GM18867 (cell line): Measurements from ENCODE around the gene GNAZ.
"Not testable (repeated sequence)": the region's sequence is repeated elsewhere in the genome, so short reads cannot be mapped to it uniquely, and the experiment has no call there.

Experiments
- ATAC-seq: cut with Tn5 transposase; IDR thresholded peaks from one replicate; pipeline ENCODE4 v1.9.1; 2021; ENCODE audit warnings: mild to moderate bottlenecking, moderate library complexity; ENCODE audit not compliant: unreplicated experiment

GNAZ gene

DNA sequence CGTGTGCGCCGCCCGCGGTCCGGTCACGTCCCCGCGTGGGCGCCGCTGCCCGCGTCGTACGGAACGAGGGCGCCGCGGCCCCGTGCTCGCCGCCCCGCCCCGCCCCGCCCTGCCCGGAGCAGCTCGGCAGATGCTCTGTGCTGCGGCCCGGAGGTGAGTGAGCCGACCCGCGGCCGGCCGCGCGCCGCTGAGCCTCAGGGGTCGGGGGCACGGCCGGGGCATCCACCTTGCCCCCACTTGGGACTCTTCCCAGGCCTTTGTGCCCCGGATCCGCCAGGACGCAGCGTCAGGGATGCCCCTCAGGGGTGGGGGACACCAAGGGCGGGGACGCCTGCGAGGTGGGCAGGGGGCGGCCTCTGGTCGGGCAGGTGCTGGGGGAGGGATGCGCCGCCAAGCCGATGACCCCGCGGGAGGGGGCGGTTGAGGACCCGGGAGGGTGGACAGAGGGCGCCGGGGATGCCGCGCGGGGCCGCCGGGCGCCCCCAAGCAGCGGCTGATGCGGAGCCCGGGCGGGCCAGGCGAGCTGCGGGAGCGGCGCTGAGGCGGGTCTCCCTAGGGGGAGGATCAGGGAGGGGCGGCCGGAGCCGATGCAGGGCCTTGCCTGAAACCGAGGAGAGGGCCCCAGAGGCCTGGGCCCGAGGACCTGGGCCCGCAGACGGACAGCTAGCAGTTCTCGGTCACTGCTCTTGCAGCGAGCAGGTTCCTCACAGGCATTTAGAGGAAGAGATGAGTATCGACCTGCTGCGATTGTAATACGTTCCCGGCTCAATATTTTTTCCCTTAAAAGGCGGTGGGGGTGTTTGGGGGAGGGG lies at the start of gene GNAZ:
TSS of gene GNAZ (plus strand) at position 102 of the 812 bp plus-strand sequence. CDS start 25,177 bp downstream, outside the sequence.
- ATAC-seq = peak; percentile 27

DNA sequence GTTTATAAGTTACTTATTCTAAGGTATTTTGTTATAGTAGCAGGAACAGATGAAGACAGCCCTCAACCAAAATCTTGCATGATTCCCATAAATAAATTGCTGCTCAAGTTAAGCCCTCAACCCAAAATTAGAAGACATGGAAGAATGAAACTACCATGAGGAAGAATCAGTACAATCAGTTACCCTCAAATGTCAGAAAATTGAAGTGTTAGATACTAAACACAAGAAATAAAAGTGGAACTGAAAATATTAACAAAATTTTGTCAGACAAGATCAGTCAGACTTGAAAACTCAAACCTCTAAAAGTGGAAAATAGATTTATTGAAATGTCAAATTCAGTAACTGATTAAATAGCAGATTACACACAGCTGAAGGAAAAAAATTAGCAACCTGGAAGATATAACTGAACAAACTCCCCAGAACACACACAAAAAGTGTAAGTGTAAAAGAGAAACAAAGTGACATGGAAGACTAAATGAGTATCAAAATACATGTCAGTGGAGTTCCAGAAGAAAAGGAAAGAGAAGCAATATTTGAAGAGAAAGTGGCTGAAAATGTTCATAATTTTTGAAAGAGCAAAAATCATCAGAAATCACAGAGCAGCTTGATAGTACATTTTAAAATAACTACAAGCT lies 49.5 kb upstream of the GNAZ start:
- ATAC-seq = no peak

DNA sequence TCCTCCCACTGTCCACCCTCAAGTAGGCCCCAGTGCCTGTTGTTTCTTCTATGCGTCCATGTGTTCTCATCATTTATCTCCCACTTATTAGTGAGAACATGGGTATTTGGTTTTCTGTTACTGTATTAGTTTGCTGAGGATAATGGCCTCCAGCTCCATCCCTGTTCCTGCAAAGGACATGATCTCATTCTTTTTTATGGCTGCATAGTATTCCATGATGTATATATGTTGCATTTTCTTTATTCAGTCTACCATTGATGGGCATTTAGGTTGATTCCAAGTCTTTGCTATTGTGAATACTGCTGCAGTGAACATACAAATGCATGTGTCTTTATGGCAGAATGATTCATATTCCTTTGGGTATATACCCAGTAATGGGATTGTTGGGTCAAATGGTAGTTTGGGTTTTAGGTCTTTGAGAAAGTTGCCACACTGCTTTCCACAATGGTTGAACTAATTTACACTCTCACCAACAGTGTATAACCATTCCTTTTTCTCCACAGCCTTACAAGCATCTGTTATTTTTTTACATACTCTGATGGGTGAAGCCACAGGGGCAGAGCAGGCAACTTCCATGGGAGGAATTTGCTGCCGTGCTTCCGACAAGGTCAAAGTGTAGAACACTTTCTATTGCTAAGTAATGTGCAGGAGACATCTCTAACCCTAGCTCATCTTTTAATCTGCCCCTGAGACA lies 48.5 kb upstream of the GNAZ start:
- ATAC-seq = not testable (repeated sequence)

DNA sequence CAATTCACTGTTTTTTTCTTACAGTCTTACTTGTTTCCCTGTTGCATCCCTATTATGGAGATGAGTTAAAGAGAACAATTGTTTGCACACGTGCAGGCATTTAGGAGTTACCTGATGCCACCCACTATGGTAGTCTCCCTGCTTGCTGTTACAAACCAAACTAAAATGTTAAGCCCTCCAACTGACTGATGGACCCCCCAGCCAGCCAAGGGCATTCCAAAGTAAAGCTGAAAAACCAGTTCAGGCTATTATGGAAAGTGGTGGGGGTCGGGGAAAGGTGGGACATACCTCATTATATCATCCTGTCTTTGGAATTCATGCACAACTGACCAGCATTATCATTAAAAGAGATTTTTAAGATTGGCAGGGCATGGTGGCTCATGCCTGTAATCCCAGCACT lies 47.0 kb upstream of the GNAZ start:
- no peak for ATAC-seq

DNA sequence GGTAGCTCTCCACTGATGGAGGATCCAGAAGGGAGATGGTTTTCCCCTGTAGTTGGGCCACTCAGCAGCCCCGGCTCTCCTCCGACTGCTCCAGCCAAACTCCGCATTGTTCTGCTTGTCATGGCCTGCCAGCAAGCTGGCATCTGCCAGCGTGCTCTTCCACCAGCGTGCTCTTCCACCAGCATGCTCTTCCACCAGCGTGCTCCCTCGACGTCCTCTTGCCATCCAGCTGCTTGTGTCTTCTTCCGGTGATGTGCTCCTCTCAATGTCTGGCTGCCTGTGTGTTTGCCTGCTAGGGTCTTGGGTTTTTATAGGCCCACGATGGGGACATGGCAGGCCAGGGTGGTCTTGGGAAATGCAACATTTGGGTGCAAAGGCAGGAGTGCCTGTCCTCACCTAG lies 43.5 kb upstream of the GNAZ start:
- no peak for ATAC-seq

DNA sequence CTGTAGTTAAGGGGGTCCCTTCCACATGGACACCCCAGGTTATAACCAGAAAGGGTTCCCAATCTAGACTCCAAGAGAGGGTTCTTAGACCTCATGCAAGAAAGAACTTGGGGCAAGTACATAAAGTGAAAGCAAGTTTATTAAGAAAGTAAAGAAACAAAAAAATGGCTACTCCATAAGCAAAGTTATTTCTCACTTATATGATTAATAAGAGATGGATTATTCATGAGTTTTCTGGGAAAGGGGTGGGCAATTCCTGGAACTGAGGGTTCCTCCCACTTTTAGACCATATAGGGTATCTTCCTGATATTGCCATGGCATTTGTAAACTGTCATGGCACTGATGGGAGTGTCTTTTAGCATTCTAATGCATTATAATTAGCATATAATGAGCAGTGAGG lies 42.5 kb upstream of the GNAZ start:
- ATAC-seq = not testable (repeated sequence)

DNA sequence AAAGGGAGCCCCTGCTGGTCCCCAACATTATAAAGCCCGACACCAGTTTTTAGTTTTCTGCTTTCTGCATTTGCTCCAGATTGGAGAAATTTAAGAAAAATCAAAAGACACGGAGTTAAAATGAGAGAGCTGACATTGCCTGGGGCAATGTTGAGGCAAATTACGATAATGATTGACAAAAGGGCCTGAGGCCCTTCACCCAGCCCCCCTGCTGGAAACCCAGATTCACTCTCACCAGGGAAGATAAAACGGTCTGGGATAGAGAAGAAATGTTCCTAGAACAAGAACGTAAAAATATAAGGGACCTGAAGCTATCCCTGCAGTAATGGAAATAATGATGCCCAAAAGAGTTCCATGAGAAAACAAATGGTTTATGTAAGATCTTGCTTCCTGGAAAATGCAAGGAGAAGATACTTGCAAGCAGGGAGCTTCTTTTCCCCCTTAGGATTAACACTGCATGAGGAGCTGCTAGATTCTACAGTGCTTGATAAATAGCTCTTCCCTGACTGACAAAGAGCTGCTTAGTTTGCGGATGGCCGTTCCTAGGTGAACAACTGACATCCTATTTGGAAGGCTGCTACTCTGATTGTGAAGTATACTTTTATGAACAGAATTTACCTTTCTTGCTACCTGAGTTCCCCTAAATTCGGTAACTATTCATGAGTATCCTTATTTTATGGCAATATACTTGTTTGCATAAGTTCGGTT lies 40.6 kb upstream of the GNAZ start:
- ATAC-seq = no peak

DNA sequence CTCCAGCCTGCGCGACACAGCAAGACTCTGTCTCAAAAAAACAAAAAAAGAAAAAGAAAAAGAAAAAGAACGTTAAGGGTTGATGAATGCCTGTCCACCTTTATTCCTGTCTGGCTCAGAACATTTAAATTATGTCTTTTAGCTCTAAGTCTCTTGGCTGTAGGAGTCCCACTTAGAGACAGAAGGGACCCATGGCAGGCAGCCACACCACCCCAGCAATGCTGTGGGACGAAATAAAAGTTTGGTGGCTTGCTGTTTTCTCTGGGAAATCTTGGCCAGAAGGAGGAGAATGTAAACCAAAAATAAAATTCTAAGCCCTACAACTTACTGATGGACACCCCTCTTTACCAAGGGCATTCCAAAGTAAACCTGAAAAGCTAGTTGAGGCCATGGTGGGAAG lies 38.9 kb upstream of the GNAZ start:
- ATAC-seq = no peak

DNA sequence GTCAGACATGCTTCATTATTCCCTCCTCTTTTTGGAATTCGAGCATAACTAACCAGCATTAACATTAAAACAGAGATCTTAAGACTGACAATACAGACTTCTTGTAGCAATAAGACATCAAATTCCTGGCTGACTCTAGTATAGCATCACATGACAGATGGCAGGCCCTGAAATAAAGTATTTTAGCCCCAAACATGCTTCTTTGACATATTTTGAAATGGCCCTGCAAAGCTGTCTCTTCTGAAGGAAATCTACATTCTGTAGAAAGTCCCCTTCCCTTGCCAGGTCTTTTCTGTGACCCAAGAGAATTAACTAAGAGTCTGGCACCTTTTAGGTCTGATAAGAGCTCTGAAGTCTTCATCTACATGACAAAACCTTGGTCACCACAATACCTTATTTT lies 38.5 kb upstream of the GNAZ start:
- no peak for ATAC-seq

DNA sequence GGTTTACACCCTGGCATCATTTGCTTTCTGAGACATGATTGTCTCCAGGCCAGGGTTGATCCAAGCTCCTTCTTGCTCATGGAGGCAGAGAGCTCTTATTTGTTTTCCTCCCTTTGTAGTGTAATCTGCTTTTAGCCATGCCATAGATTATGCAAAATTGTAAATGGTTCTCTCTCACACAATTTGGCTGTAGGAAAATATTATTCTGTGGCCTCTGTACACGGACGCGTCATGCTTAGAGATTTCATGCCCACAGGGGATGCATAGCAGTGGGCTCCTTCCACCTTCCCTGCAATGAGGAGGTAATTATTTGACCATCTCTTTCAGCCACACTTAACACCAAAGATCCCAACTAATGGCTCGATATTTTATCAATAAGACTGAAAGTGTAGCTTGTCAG lies 37.7 kb upstream of the GNAZ start:
- no peak for ATAC-seq

DNA sequence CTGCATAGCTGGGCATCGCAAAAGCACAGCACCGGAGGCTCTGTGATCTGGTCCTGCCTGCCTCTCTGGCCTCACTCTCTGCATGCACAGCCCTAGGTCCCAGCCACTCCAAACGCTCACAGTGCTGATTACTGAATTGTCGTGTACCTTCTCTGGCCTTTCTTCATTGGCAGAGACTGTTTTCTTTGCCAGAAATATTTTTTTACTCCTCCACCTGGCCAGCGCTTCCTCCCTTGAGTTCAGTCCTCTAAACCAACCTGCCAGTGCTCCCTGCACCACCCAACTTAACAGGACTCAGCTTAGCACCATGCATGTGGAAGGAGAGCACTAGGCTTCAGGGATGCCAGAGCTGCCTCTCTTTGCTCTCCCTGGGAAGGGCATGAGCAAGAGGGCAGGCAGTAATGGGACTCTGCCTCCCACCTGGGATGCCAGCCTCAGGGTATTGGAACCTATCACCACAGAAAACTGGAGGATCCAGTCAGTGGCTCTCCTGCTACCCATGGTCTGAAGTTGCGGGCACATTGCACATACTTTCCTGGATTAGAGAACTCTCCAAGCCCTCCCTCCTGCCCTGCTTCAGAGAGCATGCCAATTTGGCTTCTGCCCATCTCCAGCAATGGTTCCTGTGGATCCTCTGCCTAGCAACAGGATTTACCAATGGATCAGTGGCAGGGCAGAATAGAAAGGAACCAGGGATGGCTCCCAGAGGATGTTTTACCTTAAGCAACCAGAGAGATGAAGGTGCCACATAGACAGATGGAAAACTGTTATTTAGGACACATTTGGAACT lies 37.0 kb upstream of the GNAZ start:
- no peak for ATAC-seq

DNA sequence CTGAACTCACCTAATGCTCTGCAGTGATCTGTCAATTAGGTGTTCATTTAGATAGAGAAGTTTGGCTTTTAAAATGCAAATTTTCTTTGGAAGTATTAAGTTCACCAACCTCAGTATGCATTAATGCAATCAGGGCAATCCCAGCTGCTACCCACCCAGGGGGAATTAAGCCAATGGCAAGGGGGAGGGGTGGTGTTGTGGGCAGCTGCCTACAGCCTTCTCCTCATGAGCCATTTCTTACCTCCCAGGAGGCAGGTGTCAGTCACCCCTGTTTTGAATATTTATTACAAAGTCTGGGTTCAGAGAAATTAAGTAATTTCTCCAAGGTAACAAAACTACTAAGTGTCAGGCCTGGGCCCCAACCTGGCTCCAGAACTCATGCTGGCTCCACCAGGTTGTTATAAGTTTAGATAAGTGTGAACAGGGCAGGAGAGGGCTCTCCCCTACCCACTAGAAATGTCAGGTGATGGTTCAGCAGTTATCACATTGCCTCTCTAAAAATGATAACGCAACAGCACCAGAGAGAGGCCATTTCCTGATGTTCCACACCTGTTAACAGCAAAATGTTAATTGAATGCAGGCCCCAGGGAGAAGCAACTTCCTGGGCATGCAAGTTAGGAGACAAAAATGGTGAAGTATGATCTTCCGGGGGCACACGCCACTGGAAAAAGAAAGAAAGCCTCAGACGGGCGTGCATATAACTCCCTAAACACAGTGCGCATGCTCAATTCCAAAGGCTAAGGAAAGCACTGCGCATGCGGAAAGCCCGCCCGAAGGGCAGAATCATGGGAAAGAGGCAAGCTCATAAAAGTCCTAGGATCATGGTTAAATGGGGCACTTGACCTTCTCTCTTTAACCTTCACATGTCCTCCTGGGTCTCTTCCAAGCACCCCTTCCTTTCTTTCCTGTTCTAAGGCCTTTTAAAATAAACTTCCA lies 35.4 kb upstream of the GNAZ start:
- no peak for ATAC-seq

DNA sequence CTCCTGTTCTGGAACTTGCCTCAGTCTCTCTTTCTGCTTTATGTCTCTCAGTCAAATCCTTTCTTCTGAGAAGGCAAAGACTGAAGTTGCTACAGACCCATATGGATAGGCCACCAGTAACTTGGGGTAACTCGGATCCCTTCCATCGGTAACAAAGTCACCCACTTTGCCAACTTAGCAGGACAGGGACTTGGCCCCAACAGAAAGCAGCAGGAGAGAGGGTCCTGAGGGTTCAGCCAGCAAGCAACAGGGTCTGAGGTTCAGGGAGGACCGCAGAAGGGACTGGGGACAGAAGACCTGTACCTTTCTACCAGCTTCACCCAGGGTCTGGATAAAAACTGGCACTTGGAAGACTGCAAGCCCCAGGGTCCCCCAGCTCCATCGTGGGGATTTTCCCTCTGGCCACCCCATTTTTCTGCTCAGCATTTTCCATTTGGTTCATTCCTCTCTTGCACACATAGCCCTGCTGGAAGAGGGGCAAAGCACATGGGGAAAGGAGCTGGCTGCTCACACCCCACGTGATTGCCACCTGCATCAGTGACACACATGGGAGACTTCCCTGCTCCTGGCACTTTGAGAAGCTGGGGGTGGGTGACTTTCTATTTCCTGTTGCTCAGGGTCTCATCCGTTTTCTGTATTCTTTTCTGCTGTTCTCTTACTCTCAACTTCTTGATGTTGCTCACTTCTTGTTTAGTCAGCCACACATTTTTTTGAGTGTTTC lies 34.6 kb upstream of the GNAZ start:
- no peak for ATAC-seq

DNA sequence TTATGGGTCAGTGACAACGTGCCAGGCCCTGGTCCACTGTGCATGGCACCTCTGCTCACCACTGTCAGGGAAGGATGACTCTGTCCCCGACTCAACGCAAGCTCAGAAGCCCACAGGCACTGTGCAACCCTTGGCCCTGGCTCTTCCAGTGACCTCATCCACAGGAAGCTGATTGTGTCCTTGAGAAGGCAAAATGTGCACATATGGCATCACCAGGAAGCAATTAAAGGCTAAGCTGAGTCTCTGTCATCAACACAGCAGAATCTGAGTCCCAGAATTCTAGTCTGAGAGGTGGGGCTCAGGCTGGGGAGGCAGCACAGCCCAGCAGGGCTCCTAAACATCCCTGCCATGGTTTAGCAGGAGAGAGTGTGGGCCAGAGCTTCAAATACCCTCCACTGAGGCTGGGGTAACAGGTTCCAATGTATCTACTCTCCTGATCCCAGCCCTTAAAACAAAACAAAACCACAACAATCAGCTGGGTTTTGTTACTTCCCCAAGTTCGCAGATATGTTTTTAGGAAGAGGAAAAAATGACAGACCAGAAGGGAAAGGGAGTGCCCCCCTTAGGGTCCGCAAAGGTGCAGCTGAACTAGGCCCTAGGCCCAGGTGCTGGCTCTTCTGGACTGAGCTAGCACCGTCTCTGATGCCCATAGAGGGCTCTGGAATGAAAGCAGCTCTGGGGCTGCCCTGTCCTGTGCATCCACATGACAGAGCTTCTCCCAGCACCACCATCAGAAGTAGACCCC lies 33.5 kb upstream of the GNAZ start:
- no peak for ATAC-seq

DNA sequence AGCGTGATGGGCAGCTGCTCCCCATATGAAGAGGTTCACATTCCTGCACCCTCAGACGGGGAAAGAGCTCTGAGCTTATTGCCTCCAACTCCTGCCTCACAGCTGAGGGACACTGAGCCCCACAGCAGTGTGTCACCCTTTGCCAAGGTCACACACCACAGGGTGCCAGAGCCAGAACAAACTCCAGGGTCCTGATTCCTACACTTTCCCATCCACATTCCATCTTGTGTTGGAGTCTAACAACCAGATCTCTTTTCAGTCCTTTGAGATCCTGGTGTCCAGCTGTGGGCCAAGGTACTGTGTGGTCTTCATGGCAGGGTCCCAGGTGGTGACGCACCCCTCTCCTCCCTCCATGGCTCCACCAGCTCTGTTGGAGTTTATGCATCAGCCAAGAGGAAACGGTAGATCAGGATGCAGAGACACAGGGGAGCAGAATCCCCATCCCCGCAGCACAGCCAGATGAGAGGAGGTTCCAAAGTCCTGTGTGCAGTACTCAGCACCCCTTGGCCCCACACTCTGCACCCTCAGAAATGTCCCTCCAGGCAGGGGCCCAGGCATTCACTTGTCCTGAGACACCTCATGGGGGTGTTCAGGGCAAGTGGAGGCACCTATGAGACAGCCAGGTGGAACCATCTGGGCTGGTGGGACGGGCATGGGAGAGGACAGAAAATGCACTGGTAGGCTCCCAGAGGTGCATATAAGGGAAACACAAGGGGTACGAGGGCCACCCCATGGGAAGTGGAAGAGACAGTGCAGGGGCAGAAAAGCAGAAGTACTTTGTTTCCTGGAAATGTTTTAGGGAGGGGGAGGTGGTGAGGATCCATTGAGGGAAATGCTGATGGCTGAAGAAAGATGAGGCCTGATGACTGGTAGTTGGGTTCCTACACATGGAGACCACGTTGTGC lies 32.6 kb upstream of the GNAZ start:
- ATAC-seq = no peak

DNA sequence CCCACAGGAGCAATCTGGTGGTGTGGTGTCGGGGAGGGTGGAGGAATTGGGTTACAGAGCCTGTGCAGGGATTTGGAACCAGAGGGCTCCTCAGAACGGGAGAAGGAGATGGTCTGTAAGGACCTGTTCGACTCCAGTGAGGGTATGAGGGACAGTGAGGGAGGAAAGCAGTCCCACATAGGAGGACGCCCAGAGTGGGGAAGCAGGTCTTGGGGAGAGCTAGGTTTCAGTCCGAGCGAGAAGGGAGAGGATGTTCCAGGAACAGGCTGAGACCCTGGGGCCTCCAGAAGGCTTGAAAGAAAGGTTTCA lies 32.0 kb upstream of the GNAZ start:
- no peak for ATAC-seq

DNA sequence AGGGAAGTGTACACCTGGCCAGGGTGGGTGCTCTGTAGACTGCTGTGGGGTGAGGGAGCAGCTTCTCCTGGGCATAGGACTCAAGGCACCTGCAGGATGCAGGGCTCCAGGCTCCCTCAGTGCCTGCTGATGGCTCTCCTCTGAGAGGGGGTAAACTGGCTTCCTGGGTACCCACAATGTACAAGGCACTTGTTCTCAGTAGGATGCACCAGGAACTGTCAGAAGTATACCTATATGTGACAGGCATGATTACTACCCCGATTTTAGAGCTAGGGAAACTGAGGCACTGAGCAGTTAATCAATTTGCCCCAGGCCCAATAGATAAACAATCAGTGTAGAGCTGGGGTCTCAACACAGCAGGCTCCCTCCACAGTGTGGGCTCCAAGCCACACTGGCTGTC lies 31.4 kb upstream of the GNAZ start:
- ATAC-seq = no peak
